Cardiac fibroblast (primary cell): ENCODE measurements around the gene FRYL.

ENCODE experiments used
- DNase-seq, 2 donors: peaks; one replicate each; pipeline versions ENCODE4 v3.0.0 to v3.0.0-alpha.2; 2010; ENCODE audit warnings: low read depth in 2 of 2
- H3K4me3 ChIP-seq, 2 donors: replicated peaks in 1 of 2; 1 replicate in 1 of 2; 2 replicates in 1 of 2; pipeline ENCODE4 v1.5.1; 2011; ENCODE audit warnings: low read depth in 2 of 2, low read length in 2 of 2, mild to moderate bottlenecking in 2 of 2, moderate library complexity in 1 of 2
- CTCF ChIP-seq: IDR thresholded peaks from one replicate; pipeline ENCODE4 v1.5.1; 2011; ENCODE audit warnings: low read depth, mild to moderate bottlenecking, low read length, inconsistent platforms

The FRYL gene

GRCh38 chr4:48651914-48652313 is 128.2 kb downstream of the FRYL start:
- peak in 1 of 2 donors; percentile 64 for DNase-seq
- no peak for TF ChIP-seq CTCF

GRCh38 chr4:48649505-48649904 is 130.6 kb downstream of the FRYL start:
- no peak for DNase-seq
- H3K4me3 ChIP-seq = no peak overlapping the region
- TF ChIP-seq CTCF = no peak

More at GRCh38 chr4:48651914-48652313, 128.2 kb downstream of the FRYL start:
- H3K4me3 ChIP-seq = no peak overlapping the region

- no peak overlapping the region for H3K4me3 ChIP-seq
- no peak for DNase-seq
- TF ChIP-seq CTCF = no peak
Measured at GRCh38 chr4:48645225-48645794, 134.8 kb downstream of the FRYL start.

- DNase-seq = peak; percentile 50 to 57
- H3K4me3 ChIP-seq = no peak overlapping the region
- TF ChIP-seq CTCF = no peak
Measured at GRCh38 chr4:48642421-48643374, 137.4 kb downstream of the FRYL start.

GRCh38 chr4:48641401-48641800 is 138.7 kb downstream of the FRYL start:
- no peak for TF ChIP-seq CTCF
- DNase-seq = no peak
- H3K4me3 ChIP-seq = no peak overlapping the region

GRCh38 chr4:48640699-48641098 is 139.4 kb downstream of the FRYL start:
- DNase-seq = no peak
- TF ChIP-seq CTCF = no peak
- no peak overlapping the region for H3K4me3 ChIP-seq
